SK-N-SH treated with all-trans-retinoic acid at 6 μM for 48 hours (cell line): Measurements from ENCODE around the gene BRIX1.
A peak's percentile ranks its signal among the peaks of the same experiment; 100 is the strongest.

Experiments
- ATAC-seq: fragments of 200-7000 bp; cut with Tn5 transposase; 3 replicates; pipeline ENCODE4 v1.9.1; 2020; ENCODE audit warnings: mild to moderate bottlenecking, moderate library complexity
- ARNTL ChIP-seq: fragments of 450-650 bp; formaldehyde crosslinking; IDR thresholded peaks from 2 replicates; pipeline ENCODE4 v1.5.0; 2020; ENCODE audit warnings: low read depth, mild to moderate bottlenecking, moderate library complexity, borderline replicate concordance
- BACH2 ChIP-seq: fragments of 250-450 bp; sonication (Bioruptor Pico); IDR thresholded peaks from 2 replicates; pipeline ENCODE4 v1.9.0; 2021; ENCODE audit warnings: mild to moderate bottlenecking, borderline replicate concordance
- CREB5 ChIP-seq: fragments of 250-450 bp; sonication (Bioruptor Pico); IDR thresholded peaks from 2 replicates; pipeline ENCODE4 v1.5.1; 2020; ENCODE audit warnings: low read depth, mild to moderate bottlenecking, moderate library complexity
- CSDC2 ChIP-seq: fragments of 250-450 bp; sonication (Bioruptor Pico); IDR thresholded peaks from 2 replicates; pipeline ENCODE4 v1.5.0; 2020; ENCODE audit warnings: mild to moderate bottlenecking, moderate library complexity
- CSRNP3 ChIP-seq: fragments of 250-450 bp; sonication (Bioruptor Pico); IDR thresholded peaks from 2 replicates; pipeline ENCODE4 v1.5.1; 2021; ENCODE audit warnings: mild to moderate bottlenecking, moderate library complexity
- ESRRG ChIP-seq: fragments of 250-450 bp; sonication (Bioruptor Pico); IDR thresholded peaks from 2 replicates; pipeline ENCODE4 v1.6.1; 2021; ENCODE audit warnings: mild to moderate bottlenecking
- ISL1 ChIP-seq: fragments of 250-450 bp; sonication (Bioruptor Pico); IDR thresholded peaks from 2 replicates; pipeline ENCODE4 v2.1.2; 2022; ENCODE audit warnings: mild to moderate bottlenecking, moderate library complexity
- OSR1 ChIP-seq: fragments of 250-450 bp; sonication (Bioruptor Pico); IDR thresholded peaks from 2 replicates; pipeline ENCODE4 v1.8.0; 2022; ENCODE audit warnings: moderate library complexity, mild to moderate bottlenecking, inconsistent platforms
- PATZ1 ChIP-seq: fragments of 250-450 bp; sonication (Bioruptor Pico); IDR thresholded peaks from 2 replicates; pipeline ENCODE4 v1.8.0; 2020; ENCODE audit warnings: mild to moderate bottlenecking, moderate library complexity, borderline replicate concordance
- PPARA ChIP-seq: fragments of 250-450 bp; sonication (Bioruptor Pico); IDR thresholded peaks from 2 replicates; pipeline ENCODE4 v1.5.0; 2020; ENCODE audit warnings: mild to moderate bottlenecking, borderline replicate concordance
- RARB ChIP-seq: fragments of 250-450 bp; sonication (Bioruptor Pico); IDR thresholded peaks from 2 replicates; pipeline ENCODE4 v1.8.0; 2021; ENCODE audit warnings: mild to moderate bottlenecking, moderate library complexity
- SNAI2 ChIP-seq: fragments of 250-450 bp; sonication (Bioruptor Pico); IDR thresholded peaks from 2 replicates; pipeline ENCODE4 v1.5.0; 2020; ENCODE audit warnings: mild to moderate bottlenecking, moderate library complexity
- TCF4 ChIP-seq: fragments of 250-450 bp; sonication (Bioruptor Pico); IDR thresholded peaks from 2 replicates; pipeline ENCODE4 v1.8.0; 2021; ENCODE audit warnings: mild to moderate bottlenecking, moderate library complexity, borderline replicate concordance
- TOX ChIP-seq: fragments of 250-450 bp; sonication (Bioruptor Pico); IDR thresholded peaks from 2 replicates; pipeline ENCODE4 v1.8.0; 2021; ENCODE audit warnings: mild to moderate bottlenecking, moderate library complexity, borderline replicate concordance
- TSHZ2 ChIP-seq: fragments of 250-450 bp; sonication (Bioruptor Pico); IDR thresholded peaks from 2 replicates; pipeline ENCODE4 v1.5.0; 2020; ENCODE audit warnings: mild to moderate bottlenecking, moderate library complexity
- ZC3H10 ChIP-seq: fragments of 250-450 bp; sonication (Bioruptor Pico); IDR thresholded peaks from 2 replicates; pipeline ENCODE4 v1.5.1; 2021; ENCODE audit warnings: mild to moderate bottlenecking, moderate library complexity
- ZFP3 ChIP-seq: fragments of 250-450 bp; sonication (Bioruptor Pico); IDR thresholded peaks from 2 replicates; pipeline ENCODE4 v1.5.0; 2020; ENCODE audit warnings: mild to moderate bottlenecking, moderate library complexity
- ZFP30 ChIP-seq: fragments of 450-650 bp; formaldehyde crosslinking; IDR thresholded peaks from 2 replicates; pipeline ENCODE4 v1.5.0; 2022; ENCODE audit warnings: mild to moderate bottlenecking, moderate library complexity
- ZNF565 ChIP-seq: fragments of 450-650 bp; formaldehyde crosslinking; conservative IDR thresholded peaks from 2 replicates; pipeline ENCODE4 v1.5.0; 2020; ENCODE audit warnings: low read depth, mild to moderate bottlenecking, moderate library complexity
- ZNF70 ChIP-seq: fragments of 450-650 bp; formaldehyde crosslinking; IDR thresholded peaks from 2 replicates; pipeline ENCODE4 v1.5.0; 2020; ENCODE audit warnings: mild to moderate bottlenecking, moderate library complexity
- ZNF8 ChIP-seq: fragments of 450-650 bp; formaldehyde crosslinking; IDR thresholded peaks from 2 replicates; pipeline ENCODE4 v1.5.0; 2020; ENCODE audit warnings: mild to moderate bottlenecking, moderate library complexity

Gene BRIX1

GRCh38 chr5:34905564-34905963 lies 9.9 kb upstream of the BRIX1 start (continued):
- no peak for TF ChIP-seq CREB5
- no peak for TF ChIP-seq ZNF70 (CRISPR knock-in tag)
- no peak for TF ChIP-seq ZNF8
- TF ChIP-seq ZC3H10 (CRISPR knock-in tag), result no peak
- no peak for TF ChIP-seq TCF4
- no peak for TF ChIP-seq ZFP30 (CRISPR knock-in tag)
- no peak for TF ChIP-seq TOX (CRISPR knock-in tag)
- no peak for TF ChIP-seq ZNF565

GRCh38 chr5:34913072-34913471 lies 2.4 kb upstream of the BRIX1 start:
- TF ChIP-seq OSR1 (CRISPR knock-in tag) (no peak), PPARA (CRISPR knock-in tag) (no peak), ISL1 (no peak), PATZ1 (no peak), ZNF8 (no peak), TSHZ2 (no peak), ZNF70 (CRISPR knock-in tag) (no peak), BACH2 (no peak), SNAI2 (CRISPR knock-in tag) (no peak), ZFP3 (CRISPR knock-in tag) (no peak), RARB (no peak)
- ATAC-seq, result no peak

- TF ChIP-seq ESRRG (CRISPR knock-in tag) (no peak), ZC3H10 (CRISPR knock-in tag) (no peak), TCF4 (no peak), ZNF565 (no peak), TOX (CRISPR knock-in tag) (no peak), CSDC2 (CRISPR knock-in tag) (no peak), PPARA (CRISPR knock-in tag) (no peak), RARB (no peak), ZNF8 (no peak), TSHZ2 (no peak), CSRNP3 (CRISPR knock-in tag) (no peak), ZNF70 (CRISPR knock-in tag) (no peak), ZFP30 (CRISPR knock-in tag) (no peak), ARNTL (CRISPR knock-in tag) (no peak), CREB5 (no peak), ISL1 (no peak), ZFP3 (CRISPR knock-in tag) (no peak), SNAI2 (CRISPR knock-in tag) (no peak)
- peak; percentile 35 for ATAC-seq
These were observed 806 bp upstream of the BRIX1 start for GRCh38 chr5:34914671-34915138.
